HG02759 (cell line): Measurements from ENCODE around the gene BCKDHB.

Source experiments
- ATAC-seq: cut with Tn5 transposase; IDR thresholded peaks from one replicate; pipeline ENCODE4 v1.9.1; 2021; ENCODE audit warnings: mild to moderate bottlenecking, moderate library complexity; ENCODE audit not compliant: unreplicated experiment

Gene BCKDHB

DNA sequence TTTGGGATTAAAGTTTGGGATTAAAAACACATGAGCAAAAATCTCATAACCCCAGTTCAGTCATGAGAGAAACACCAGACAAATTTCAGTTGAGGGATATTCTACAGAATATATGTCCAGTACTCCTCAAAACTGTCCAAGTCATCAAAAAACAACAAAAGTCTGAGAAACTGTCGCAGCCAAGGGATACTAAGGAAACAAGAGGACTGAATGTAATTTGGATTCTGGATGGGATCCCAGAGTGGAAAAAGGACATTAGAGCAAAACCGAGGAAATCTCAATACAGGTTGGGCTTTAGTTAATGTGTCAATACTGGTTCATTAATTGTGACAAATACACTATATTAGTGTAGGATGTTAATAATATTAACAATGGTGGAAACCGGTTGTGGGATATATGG is 219.3 kb downstream of the BCKDHB start:
- no peak for ATAC-seq

GRCh38 chr6:80328652-80329051 is 222.2 kb downstream of the BCKDHB start:
- no peak for ATAC-seq

GRCh38 chr6:80329496-80329895 is 223.0 kb downstream of the BCKDHB start:
- ATAC-seq = no peak

DNA sequence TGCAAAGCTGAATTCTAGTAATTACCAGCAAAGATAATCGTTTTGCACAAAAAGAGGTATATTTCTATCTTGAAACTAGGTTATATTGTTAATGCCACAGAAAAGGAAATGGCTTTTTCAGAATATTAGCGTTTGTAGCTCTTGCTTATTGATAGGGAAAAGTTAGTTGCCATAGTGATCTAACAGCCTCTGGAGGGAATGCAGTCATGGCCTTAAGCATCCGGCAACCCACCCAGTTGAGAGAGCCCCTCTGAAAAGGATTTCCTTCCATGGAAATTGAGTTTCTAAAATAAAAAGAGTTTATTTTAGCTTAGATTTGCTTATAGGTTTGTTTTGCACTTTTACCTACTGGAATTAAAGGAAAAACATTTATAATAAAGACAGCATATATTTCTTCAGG is 224.5 kb downstream of the BCKDHB start:
- ATAC-seq = no peak

GRCh38 chr6:80331522-80331921 is 225.1 kb downstream of the BCKDHB start:
- no peak for ATAC-seq

DNA sequence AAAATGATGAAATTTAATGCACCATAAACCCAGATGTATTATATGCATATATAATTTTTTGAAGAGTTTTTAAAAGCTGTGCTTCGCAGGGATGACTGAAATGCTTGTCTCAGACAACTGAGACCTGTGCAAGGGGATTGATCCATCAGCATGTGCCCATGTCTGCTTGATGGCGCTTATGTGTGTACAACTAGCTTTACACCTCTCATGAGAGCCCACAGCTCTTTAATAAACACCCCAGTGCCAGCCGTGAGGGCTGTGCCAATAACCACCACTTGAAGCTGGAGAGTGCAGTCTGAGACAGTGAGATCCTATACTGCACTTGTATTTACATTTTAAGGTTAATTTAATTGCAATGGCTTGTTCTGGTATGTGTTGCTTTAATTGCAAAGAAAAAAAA is 225.5 kb downstream of the BCKDHB start:
- no peak for ATAC-seq

DNA sequence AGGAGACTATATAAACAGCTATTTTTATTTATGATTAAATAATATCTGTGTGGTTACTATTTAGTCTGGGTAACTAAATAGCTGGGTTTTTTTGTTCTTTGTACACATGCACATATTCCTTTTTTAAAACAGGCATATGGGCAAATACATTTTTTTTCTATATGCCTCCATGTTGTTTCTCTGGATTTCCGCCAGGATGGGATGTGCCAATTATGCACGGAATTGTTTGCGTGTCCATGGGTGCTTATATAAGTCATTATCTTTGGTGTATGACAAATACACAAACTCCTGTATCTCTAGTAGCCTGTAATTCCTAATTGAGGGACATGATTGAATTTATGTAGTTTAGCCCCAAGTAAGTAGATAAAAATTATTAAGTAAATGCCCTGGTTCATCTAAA is 226.9 kb downstream of the BCKDHB start:
- no peak for ATAC-seq

DNA sequence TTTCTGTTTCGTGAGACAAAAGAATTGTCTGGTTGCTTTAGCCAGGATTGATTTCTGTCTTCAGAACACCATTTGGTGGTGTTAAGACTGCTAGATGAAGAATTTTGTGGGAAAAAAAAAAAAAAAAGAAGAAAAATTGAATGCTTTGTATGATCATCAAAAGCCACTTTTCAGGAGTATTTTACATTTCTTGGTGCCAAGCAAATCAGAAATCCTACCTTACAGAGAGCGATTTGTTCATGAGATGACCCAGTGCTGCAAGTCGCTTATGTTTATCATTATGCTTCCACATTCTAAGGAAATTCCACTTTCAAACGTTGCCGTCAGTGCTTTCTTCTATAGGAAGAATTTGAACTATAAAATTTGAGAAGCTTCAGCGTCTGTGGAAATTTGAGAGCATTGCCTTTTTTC is 228.7 kb downstream of the BCKDHB start:
- ATAC-seq = no peak

DNA sequence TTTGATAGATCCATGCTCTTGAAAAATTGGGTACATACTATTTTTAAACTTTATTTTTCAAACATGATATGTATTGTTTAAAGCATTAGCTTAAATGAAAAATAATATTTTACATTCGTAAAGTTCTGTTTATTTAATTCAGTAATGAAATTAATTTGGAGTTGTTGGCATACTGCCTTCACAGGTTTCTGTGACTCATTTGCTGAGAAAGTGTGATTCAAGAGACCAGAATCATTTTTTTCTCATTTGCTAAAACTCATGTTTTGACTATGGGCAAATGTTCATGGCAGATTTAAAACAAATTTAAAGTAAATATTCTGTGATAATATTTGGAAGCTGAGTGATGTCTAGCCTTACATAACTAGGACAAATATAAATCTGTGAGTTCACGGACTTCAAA is 230.4 kb downstream of the BCKDHB start:
- no peak for ATAC-seq

DNA sequence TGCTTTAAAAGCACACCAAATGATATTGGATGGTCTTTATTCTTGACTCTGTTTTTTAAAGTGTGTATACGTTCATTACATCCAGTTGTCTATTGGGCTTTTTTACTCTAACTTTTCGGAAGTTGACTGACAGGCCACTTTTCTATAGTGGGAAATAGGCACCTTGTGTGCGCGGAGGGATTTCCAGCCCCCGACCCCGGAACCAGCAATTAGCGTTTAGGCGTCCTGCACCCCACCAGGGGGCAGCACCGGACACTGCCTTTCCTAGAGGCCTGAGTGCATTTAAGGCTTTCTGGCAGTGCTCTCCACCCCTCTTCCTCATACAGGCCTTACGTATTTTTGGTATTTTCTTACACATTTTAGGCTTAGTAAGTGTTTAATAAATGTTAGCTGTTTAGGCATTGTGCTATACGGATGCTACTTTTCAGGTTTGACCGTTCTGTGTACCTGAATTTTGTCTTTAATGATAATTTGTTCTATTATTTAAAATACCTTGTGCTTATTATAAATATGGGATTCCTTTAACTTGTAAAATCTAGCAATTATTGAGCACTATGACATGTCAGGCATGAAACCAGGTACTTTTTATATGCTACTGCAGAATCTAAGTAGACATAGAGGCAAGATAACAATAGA is 231.8 kb downstream of the BCKDHB start:
- ATAC-seq = peak; percentile 95

DNA sequence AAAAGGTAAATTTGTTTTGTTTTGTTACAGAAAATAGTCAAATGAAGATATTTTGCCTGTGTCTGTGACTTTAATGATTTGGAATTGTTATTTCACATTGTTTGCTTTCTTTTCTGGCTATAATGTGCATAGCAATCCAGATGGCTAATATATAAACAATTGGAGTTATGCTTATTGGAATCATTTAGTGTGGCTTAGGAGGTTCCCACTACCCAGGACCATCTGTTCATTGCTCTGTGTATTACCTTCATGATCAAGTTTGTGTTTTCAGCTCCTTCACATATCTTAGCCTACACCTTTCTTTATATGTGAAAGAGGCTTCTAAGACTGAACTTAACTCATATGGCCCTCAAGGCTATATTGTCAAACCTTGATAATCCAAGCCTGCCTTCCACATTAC is 232.9 kb downstream of the BCKDHB start:
- no peak for ATAC-seq

DNA sequence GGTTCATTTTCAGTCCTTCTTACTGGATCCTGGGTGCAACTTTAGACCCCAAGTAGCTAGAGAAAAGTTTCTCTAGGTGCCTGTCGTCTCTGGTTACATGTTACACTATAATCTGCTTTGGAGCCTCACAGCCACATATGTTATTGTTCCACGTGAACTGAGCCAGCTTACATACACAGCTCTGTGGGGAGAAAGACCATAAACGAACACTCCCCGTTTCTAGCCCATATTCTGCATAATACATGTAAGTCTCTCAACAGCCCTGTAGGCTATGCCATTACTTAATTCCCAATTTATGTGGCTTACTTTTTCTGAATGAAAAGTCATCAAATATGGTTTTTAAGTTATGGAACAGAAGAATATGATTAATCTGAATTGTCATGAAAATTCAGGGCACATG is 233.8 kb downstream of the BCKDHB start:
- no peak for ATAC-seq

DNA sequence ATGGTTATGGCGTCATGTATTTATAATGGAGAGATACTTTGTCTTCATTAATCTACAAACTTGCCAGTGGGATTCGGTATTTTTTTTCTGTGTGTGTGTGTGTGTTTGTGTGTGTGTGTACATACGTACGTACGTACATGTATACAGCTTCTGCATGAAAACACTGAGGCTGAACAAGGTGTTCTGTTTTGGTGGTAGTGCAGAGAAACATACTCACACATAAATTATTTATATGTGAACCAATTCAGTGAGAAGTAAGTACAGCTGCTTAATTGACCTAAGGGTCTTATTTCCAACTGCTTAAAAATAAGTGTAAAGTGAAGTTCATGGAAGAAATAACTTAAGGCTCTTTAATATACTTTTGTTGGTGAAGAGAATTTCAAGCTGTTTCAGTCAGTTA is 234.2 kb downstream of the BCKDHB start:
- ATAC-seq = no peak

- no peak for ATAC-seq
These were observed 234.9 kb downstream of the BCKDHB start for GRCh38 chr6:80341330-80341729.

DNA sequence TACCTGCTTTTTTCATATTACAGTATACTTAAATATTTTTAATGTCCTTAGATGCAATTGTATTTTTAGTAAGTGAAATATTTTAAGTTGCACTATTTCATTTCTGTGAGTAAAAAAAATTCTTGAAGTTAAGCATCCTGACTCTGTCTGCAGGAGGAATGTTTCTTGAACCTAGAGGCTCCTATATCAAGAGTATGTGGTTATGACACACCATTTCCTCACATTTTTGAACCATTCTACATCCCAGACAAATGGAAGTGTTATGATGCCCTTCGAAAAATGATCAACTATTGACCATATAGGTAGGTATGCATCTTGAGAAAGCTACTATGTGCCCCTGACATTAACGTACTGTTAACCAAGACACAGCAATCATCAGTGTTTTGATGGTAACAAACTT is 237.0 kb downstream of the BCKDHB start:
- no peak for ATAC-seq

GRCh38 chr6:80347101-80347500 is 240.6 kb downstream of the BCKDHB start:
- no peak for ATAC-seq

GRCh38 chr6:80348263-80348662 is 241.8 kb downstream of the BCKDHB start:
- no peak for ATAC-seq

DNA sequence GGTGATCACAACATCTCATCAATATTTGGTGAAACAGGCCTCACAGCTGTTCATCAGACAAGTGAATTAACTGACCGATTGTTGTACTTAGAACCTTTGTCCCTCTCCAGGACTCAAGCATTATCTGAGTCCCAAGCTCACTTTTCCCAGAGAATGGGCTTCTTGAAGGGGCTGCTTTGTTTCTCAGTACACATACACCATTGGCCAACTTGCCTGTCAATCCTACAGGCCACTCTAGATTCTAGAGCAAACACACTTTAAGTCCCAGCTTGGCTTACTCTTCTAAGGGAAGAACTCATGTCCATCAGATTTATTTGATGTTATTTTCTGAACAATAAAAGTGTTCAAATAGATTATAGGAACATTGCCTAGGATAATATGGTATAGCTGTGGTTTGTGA is 249.5 kb downstream of the BCKDHB start:
- ATAC-seq = no peak

DNA sequence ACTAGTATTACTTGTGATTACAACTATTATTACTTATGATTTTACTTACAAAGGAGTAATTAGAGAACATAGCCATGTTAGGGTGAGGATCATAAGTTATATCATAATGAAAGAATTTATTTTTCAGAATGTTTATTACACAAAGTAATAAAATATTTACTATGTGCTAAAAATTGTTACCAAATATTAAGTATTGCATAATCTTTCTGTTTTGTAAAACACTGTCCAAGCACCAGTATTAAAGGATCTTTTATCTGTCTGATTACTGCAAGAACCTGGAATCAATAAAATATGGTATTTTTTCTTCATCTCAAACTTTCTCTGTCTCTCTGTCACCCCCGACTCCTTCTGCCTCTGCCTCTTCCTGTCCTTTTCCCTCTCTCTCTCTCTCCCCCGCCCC is 250.1 kb downstream of the BCKDHB start:
- no peak for ATAC-seq

DNA sequence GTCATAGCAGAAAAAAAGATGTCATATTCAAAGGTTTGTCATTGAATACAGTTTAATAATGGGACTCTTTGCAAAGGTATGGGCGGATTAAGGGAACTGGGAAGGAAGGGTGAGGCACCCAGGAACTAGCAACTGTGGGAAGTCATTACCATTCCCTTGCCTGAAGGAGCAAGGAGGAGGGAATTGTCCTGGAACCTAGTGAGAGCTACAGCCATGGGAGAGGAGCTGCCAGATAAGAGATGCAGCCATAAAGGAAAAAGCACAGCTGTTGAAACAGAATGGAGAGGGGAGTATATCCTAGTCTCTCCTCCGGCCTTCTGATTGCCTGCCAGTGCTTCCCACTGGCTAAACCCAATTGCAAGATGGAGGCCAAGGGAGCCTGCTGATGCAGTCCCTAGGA is 250.6 kb downstream of the BCKDHB start:
- ATAC-seq = no peak

DNA sequence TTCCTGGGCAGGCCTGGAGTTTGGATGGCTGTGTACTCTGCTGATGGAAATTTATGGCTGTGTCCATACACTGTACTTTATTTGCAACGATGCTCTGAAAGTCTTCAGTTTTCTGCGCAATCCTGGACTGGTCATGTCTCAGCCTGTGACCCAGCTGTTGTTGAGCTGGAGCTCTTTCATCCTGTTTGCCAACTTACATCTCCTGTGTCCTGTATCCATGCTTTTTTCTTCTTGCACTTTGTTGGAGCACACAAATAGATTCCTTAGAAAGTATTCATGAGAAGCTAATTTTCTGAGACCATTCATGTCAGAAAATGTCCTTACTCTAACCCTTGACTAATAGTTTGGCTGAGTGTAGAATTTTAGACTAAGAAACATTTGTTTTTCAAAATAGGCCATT is 251.2 kb downstream of the BCKDHB start:
- ATAC-seq = no peak

- no peak for ATAC-seq
These were observed 257.1 kb downstream of the BCKDHB start for GRCh38 chr6:80363501-80364122.

DNA sequence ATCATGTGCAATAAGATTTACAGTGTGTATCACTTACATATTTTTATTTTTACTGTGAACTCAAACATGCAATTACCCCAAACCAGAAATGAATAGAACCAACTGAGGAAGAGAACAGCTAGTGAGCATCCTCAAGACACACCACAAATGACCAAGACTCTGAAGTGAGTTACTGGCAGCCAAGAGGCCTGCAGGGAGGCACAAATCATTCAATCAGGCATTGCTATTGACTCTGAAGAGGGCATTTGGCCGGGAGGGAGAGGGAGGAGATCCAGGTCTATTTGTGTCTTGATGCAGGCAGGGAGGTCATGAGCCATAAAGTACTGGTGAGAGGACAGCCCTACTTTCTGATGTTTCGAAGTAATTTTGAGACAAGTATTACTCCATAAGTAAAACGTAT is 257.7 kb downstream of the BCKDHB start:
- no peak for ATAC-seq
